Testis (tissue), 3 donors: ENCODE data around the gene DNAAF3. TPM values are rescaled to one million over a fixed set of nuclear protein-coding genes. Genes with fewer than 3 reads are reported as not detected.
A peak's percentile ranks its signal among the peaks of the same experiment; 100 is the strongest.

ENCODE experiments used
- DNase-seq: peaks from one replicate; pipeline ENCODE4 v3.0.0-alpha.2; 2019
- H3K27ac ChIP-seq, 2 donors: fragments of 200-600 bp; sonication (generic); one replicate each; pipeline ENCODE4 v1.5.1; 2019
- H3K27me3 ChIP-seq: fragments of 200-600 bp; sonication (generic); one replicate; pipeline ENCODE4 v1.5.1; 2019
- H3K36me3 ChIP-seq: fragments of 200-600 bp; sonication (generic); one replicate; pipeline ENCODE4 v1.5.1; 2017; ENCODE audit warnings: low read depth; ENCODE audit errors: missing control alignments
- H3K4me1 ChIP-seq: fragments of 200-600 bp; sonication (generic); one replicate; pipeline ENCODE4 v1.5.1; 2019
- H3K4me3 ChIP-seq, 2 donors: fragments of 200-600 bp; sonication (generic); one replicate each; pipeline ENCODE4 v1.5.1; 2017 to 2019
- H3K9me3 ChIP-seq: fragments of 200-600 bp; sonication (generic); one replicate; pipeline ENCODE4 v1.5.1; 2017
- POLR2A ChIP-seq: fragments of 450-650 bp; IDR thresholded peaks from one replicate; pipeline ENCODE4 v1.6.1; 2017; ENCODE audit warnings: antibody characterized with exemption, mild to moderate bottlenecking, moderate library complexity
- WGBS, 2 donors: methylation state at CpG; one replicate each; pipeline ENCODE4 v1.1.5; 2018; 5-methylcytosine and 5-hydroxymethylcytosine counted together
- intact Hi-C: fragments of 100-400 bp; cut with DNase I; formaldehyde crosslinking; loops from one replicate; pipeline ENCODE4 v1.15.1; 2023; ENCODE audit warnings: low total_unique reads
- polyA plus RNA-seq: library from polyadenylated mRNA; stranded (reverse); fragments of 350-450 nt; fragmentation: Illumina TruSeq; extraction: RNeasy Lipid Tissue Mini Kit (QIAGEN cat#74804); gene quantifications from one replicate; pipeline ENCODE4 v1.2.3, GENCODE V29; 2014; ENCODE audit warnings: low read depth, low replicate concordance; ENCODE audit not compliant: insufficient read depth
- total RNA-seq, 2 donors: library from RNA; depleted of rRNA; stranded (reverse); fragments of >200 nt; gene quantifications; one replicate each; pipeline ENCODE4 v1.2.3, GENCODE V29; 2016
- TF ChIP-seq, protein P1 (sequence below), 3 experiments: fragments of 450-650 bp in 2 of 3; fragments of 200-600 bp in 1 of 3; sonication (generic) in 1 of 3; IDR thresholded peaks; one replicate each; pipeline ENCODE4 v1.5.1; 2016 to 2019; ENCODE audit warnings: antibody characterized with exemption in 3 of 3, mild to moderate bottlenecking in 2 of 3, moderate library complexity in 1 of 3

The DNAAF3 gene
- total and polyA plus RNA-seq, 3 donors from 2014 or later: 69.9 to 173 (median 102) TPM

DNA sequence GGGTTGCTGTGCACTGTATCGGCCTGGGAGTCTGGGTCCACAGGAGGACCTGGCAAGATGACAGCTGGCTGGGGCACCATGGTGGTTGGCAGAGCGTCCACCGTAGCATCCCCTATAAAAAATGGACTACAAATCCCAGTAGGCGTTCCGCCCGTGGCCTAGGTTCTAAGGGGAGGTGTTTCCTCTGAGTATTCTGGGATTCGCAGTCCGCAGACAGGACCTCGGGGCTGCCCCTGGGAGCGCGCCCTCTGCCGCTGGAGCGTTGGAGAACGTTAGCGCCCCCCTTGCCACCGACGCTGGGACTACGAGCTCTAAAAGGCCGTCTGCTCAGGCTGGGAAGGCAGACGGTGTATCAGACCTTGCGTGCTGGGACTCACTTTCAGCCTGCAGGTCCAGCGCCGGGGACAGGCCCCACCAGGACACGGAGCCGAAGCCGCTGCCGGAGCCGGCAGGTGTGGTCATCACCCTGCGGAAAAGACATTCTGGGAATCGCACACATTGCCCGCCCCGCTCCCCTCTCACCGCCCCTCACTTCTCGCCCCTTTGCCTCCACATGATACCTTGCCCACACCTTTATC lies 372 bp downstream of the DNAAF3 start:
- H3K9me3 ChIP-seq: no peaks in the 10 kb centered on the region
- no peaks in the 10 kb centered on the region for H3K36me3 ChIP-seq
- 2 to 5% methylated on average over 14 to 30 of the region's 34 CpGs for WGBS, 2 donors
- peaks cover 3% of the 10 kb centered on the region for H3K4me1 ChIP-seq
- H3K4me3 ChIP-seq: peak overlapping the region; percentile 35 to 51
- no peak overlapping the region for H3K27ac ChIP-seq
- TF ChIP-seq POLR2A: no peak
- TF ChIP-seq, protein P1, sequence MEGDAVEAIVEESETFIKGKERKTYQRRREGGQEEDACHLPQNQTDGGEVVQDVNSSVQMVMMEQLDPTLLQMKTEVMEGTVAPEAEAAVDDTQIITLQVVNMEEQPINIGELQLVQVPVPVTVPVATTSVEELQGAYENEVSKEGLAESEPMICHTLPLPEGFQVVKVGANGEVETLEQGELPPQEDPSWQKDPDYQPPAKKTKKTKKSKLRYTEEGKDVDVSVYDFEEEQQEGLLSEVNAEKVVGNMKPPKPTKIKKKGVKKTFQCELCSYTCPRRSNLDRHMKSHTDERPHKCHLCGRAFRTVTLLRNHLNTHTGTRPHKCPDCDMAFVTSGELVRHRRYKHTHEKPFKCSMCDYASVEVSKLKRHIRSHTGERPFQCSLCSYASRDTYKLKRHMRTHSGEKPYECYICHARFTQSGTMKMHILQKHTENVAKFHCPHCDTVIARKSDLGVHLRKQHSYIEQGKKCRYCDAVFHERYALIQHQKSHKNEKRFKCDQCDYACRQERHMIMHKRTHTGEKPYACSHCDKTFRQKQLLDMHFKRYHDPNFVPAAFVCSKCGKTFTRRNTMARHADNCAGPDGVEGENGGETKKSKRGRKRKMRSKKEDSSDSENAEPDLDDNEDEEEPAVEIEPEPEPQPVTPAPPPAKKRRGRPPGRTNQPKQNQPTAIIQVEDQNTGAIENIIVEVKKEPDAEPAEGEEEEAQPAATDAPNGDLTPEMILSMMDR (IDR thresholded peaks at IDR 0.05): peak in 2 of 3 experiments; percentile 15 to 30
- no peaks in the 10 kb centered on the region for H3K27me3 ChIP-seq
- intact Hi-C loops: no loop called here
- DNase-seq: peak; percentile 84

DNA sequence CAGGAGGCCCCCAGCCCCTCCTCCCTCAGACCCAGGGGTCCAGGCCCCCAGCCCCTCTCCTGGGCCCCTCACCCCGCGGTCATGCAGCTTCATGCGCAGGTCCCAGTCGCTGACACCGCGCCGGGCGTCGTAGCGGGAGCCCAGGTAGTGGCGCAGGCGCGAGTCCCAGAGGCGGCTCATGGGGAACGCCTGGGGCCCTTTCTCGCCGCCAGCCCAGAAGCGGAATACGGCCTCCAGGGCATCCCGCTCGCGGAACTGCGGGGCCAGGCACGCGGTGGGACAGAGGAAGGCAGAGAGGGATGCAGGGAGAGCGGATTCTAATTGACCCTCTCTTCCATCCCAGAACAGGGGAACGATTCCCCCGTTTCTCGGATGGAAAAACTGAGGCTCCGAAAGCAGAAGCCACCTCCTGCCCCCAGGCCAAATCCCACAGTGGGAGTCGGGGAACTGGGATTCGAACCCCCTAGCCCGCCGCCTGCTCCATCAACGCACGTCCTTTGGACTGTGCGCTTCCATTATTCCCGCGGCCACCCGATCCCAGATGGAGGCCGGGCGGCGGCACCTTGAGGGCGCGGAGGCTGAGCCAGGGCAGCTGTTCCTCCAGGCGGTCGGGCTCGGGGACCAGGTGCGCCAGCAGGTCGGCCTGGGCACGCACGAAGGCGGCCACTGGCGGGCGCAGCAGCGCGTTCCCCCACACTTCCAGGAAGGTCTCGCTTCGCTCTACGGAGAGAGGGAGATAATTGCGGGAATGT lies 4.7 kb downstream of the DNAAF3 start:
- no peak for DNase-seq
- H3K9me3 ChIP-seq: no peaks in the 10 kb centered on the region
- WGBS, 2 donors: 16 to 19% methylated on average over 17 to 60 of the region's 61 CpGs
- H3K27me3 ChIP-seq: no peaks in the 10 kb centered on the region
- peak overlapping the region in 1 of 2 donors; percentile 32 for H3K4me3 ChIP-seq
- TF ChIP-seq, protein P1 (IDR thresholded peaks at IDR 0.05): no peak
- TF ChIP-seq POLR2A: no peak
- intact Hi-C loops: no loop called here
- H3K27ac ChIP-seq: no peak overlapping the region
- no peaks in the 10 kb centered on the region for H3K36me3 ChIP-seq
- H3K4me1 ChIP-seq: peaks cover 12% of the 10 kb centered on the region

DNA sequence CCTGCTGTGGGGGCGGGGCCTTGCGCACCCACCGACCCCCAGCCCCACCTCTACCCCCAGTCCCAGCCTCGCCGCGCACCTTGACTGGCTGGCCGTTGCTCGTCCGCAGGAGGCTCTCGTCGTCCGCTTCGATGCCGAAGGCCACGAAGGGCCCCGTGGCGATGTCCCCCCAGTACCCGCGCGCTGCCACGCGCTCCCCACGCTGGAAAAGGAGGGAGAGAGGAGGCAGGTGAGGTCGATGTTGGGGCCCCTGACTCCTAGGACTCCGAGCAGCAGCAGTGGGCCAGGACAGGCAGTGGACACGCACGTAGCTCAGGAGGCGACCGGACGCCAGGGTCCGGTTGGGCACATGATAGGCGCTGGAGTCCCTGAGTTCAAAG lies 5.4 kb downstream of the DNAAF3 start:
- H3K9me3 ChIP-seq: no peaks in the 10 kb centered on the region
- WGBS, 2 donors: 5% methylated on average over 31 of the region's 32 CpGs; no CpG with 5 or more reads in 1 of the 2 donors
- H3K4me3 ChIP-seq: peak overlapping the region; percentile 15 to 32
- H3K36me3 ChIP-seq: no peaks in the 10 kb centered on the region
- DNase-seq: no peak
- H3K27ac ChIP-seq: no peak overlapping the region
- no peaks in the 10 kb centered on the region for H3K27me3 ChIP-seq
- peaks cover 12% of the 10 kb centered on the region for H3K4me1 ChIP-seq
- TF ChIP-seq POLR2A: no peak
- TF ChIP-seq, protein P1 (IDR thresholded peaks at IDR 0.05): no peak
- intact Hi-C loops: no loop called here

DNA sequence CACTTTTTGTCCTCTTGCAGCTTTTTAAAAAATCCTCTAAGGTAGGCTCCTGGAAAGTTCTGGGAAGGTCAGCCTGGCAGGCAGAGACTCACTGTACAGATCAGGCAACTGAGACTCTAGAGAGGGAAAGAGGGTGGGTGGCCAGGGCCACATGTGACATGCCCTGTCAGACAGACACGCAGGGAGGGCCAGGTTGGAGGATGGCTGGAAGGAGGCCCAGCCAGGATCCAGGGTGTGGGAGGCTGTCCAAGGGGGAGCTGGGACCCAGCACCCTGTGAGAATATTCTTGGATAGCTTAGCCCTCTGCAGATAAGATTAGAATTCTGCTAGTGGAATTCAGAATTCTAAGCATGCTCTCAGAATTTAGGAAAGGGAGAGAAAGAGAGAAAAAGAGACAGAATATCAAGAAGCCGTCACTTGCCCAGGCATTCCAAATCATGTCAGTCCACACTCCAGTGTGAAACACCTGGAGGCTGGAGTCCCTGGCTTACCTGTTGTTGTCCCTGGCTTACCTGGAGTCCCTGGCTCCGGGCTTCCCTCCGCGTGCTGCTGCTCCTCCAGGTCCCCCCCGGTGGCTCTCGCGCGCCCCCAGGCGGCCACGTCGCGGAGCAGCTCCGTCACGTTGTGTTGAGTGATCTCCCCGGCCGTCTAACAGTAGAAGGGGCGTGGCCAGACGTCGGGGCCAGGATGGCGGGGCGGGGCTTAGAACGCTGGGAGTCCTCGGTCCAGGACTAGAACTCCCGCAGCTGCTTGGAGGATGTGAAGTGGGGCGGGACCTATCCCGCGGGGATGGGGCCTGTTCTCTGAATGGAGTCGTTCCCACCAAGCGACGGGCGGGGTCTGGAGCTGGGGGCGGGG lies 6.1 kb downstream of the DNAAF3 start:
- no peaks in the 10 kb centered on the region for H3K27me3 ChIP-seq

More for the DNA sequence above, 6.1 kb downstream of the DNAAF3 start:
- Histone ChIP-seq H3K4me3 (peak overlapping the region; percentile 15 to 32), H3K36me3 (no peaks in the 10 kb centered on the region), H3K9me3 (no peaks in the 10 kb centered on the region), H3K4me1 (peaks cover 12% of the 10 kb centered on the region), H3K27ac (no peak overlapping the region)
- intact Hi-C loops: no loop called here
- DNase-seq: peak; percentile 92
- 4 to 6% methylated on average over 10 to 17 of the region's 33 CpGs for WGBS, 2 donors
- no peak for TF ChIP-seq POLR2A
- TF ChIP-seq, protein P1 (IDR thresholded peaks at IDR 0.05): peak; percentile 58 to 86 (median 82)
